Loucy (cell line): ENCODE results near the gene WBP11.

Experiments used
- EZH2phosphoT487 ChIP-seq: fragments of 200-600 bp; IDR thresholded peaks from 2 replicates; pipeline ENCODE4 v1.6.1; 2018; ENCODE audit warnings: antibody characterized with exemption, mild to moderate bottlenecking, moderate library complexity, borderline replicate concordance
- TF ChIP-seq, protein P1 (sequence below): fragments of 200-600 bp; sonication (generic); conservative IDR thresholded peaks from 2 replicates; pipeline ENCODE4 v1.5.1; 2014; ENCODE audit warnings: mild to moderate bottlenecking, antibody characterized with exemption, low read length

DNA sequence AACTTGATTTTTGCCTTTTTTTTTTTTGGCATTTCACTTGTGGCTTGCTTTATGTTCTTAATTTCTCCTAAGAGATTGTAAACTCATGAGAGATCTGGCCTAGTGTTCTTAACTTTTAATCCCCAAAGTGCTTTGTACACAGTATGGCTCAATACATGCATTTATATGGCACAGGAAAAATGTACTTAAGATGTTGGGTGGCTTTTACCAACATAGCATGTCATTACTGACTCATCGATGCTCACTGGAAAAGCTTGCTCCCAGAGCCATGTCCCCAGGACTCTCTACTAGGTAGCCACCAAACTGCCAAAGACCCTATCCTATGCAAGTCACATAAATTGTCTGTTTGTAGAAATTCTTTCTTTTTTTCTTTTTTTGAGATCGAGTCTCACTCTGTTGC is 23.8 kb upstream of the WBP11 start:
- TF ChIP-seq, protein P1, sequence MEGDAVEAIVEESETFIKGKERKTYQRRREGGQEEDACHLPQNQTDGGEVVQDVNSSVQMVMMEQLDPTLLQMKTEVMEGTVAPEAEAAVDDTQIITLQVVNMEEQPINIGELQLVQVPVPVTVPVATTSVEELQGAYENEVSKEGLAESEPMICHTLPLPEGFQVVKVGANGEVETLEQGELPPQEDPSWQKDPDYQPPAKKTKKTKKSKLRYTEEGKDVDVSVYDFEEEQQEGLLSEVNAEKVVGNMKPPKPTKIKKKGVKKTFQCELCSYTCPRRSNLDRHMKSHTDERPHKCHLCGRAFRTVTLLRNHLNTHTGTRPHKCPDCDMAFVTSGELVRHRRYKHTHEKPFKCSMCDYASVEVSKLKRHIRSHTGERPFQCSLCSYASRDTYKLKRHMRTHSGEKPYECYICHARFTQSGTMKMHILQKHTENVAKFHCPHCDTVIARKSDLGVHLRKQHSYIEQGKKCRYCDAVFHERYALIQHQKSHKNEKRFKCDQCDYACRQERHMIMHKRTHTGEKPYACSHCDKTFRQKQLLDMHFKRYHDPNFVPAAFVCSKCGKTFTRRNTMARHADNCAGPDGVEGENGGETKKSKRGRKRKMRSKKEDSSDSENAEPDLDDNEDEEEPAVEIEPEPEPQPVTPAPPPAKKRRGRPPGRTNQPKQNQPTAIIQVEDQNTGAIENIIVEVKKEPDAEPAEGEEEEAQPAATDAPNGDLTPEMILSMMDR, result no peak
- TF ChIP-seq EZH2phosphoT487, result no peak
